Calu3 (cell line): ENCODE measurements around the gene RPGR. TPM values are rescaled to one million over a fixed set of nuclear protein-coding genes. Genes with fewer than 3 reads are reported as not detected.

Experiments
- BruUV-seq: library from RNA; stranded (reverse); fragments of 400-500 nt; replicated peaks from 2 replicates; lab custom pipeline; 2021; lab: Mats Ljungman, UMichigan
- CTCF ChIA-PET: fragments of 300-600 bp; sonication (Branson Sonifier 250); formaldehyde crosslinking; loops from one replicate; lab custom pipeline; 2022; ENCODE audit warnings: antibody characterized with exemption; lab: Charles Lee
- DNase-seq: peaks from one replicate; pipeline ENCODE4 v3.0.0; 2022
- H3K27ac Mint-ChIP-seq: one replicate; pipeline ENCODE4 v1.8.0; 2022; ENCODE audit warnings: mixed read lengths; ENCODE audit not compliant: unreplicated experiment
- H3K27me3 Mint-ChIP-seq: one replicate; pipeline ENCODE4 v1.8.0; 2022; ENCODE audit warnings: mixed read lengths; ENCODE audit not compliant: unreplicated experiment
- H3K36me3 Mint-ChIP-seq: one replicate; pipeline ENCODE4 v1.8.0; 2022; ENCODE audit warnings: mild to moderate bottlenecking, moderate library complexity, mixed read lengths; ENCODE audit not compliant: insufficient read depth, unreplicated experiment
- H3K4me1 Mint-ChIP-seq: one replicate; pipeline ENCODE4 v1.8.0; 2022; ENCODE audit warnings: mild to moderate bottlenecking, low read depth, mixed read lengths; ENCODE audit not compliant: unreplicated experiment
- H3K4me3 Mint-ChIP-seq: one replicate; pipeline ENCODE4 v1.8.0; 2022; ENCODE audit warnings: mild to moderate bottlenecking, low read depth, moderate library complexity, mixed read lengths; ENCODE audit not compliant: unreplicated experiment
- H3K9me3 Mint-ChIP-seq: one replicate; pipeline ENCODE4 v1.8.0; 2022; ENCODE audit warnings: low read depth, mixed read lengths; ENCODE audit not compliant: unreplicated experiment
- CTCF ChIP-seq: fragments of 200-600 bp; IDR thresholded peaks from one replicate; pipeline ENCODE4 v1.8.0; 2022; ENCODE audit warnings: antibody characterized with exemption; ENCODE audit not compliant: unreplicated experiment
- intact Hi-C: fragments of 100-400 bp; cut with micrococcal nuclease; formaldehyde crosslinking; loops from one replicate; pipeline ENCODE4 v1.10.0; 2022; ENCODE audit not compliant: unreplicated experiment
- total RNA-seq: library from RNA; stranded (reverse); gene quantifications from 2 replicates; pipeline ENCODE4 v1.2.3, GENCODE V29; 2022

RPGR gene
- total RNA-seq, 1 experiment from 2014 or later: 8.9 TPM

- H3K4me3 Mint-ChIP-seq: no peak overlapping the region
- no TSS peak for BruUV-seq
- intact Hi-C loops: no loop called here
- no peaks in the 10 kb centered on the region for H3K27me3 Mint-ChIP-seq
- peaks cover 9% of the 10 kb centered on the region for H3K4me1 Mint-ChIP-seq
- no peak overlapping the region for H3K27ac Mint-ChIP-seq
- no peaks in the 10 kb centered on the region for H3K36me3 Mint-ChIP-seq
- TF ChIP-seq CTCF: no peak
- no peaks in the 10 kb centered on the region for H3K9me3 Mint-ChIP-seq
- CTCF ChIA-PET: no interaction called here
- DNase-seq: no peak
Measured at GRCh38 chrX:38315186-38315585, 12.1 kb downstream of the RPGR start.

- intact Hi-C loops: no loop called here
- DNase-seq: no peak
- Mint-ChIP-seq H3K4me1 (peaks cover 2% of the 10 kb centered on the region), H3K9me3 (no peaks in the 10 kb centered on the region), H3K27ac (no peak overlapping the region), H3K4me3 (no peak overlapping the region), H3K36me3 (no peaks in the 10 kb centered on the region), H3K27me3 (no peaks in the 10 kb centered on the region)
- CTCF ChIA-PET: no interaction called here
- BruUV-seq: no TSS peak
- TF ChIP-seq CTCF: no peak
Measured at GRCh38 chrX:38313190-38313589, 14.1 kb downstream of the RPGR start.

- Mint-ChIP-seq H3K27me3 (no peaks in the 10 kb centered on the region), H3K9me3 (no peaks in the 10 kb centered on the region), H3K27ac (no peak overlapping the region), H3K4me1 (no peaks in the 10 kb centered on the region), H3K4me3 (no peak overlapping the region), H3K36me3 (no peaks in the 10 kb centered on the region)
- CTCF ChIA-PET: no interaction called here
- intact Hi-C loops: no loop called here
- no TSS peak for BruUV-seq
- TF ChIP-seq CTCF: no peak
- no peak for DNase-seq
Measured at GRCh38 chrX:38312436-38312835, 14.9 kb downstream of the RPGR start.

GRCh38 chrX:38311743-38312142 lies 15.6 kb downstream of the RPGR start:
- H3K27ac Mint-ChIP-seq: no peak overlapping the region
- CTCF ChIA-PET: no interaction called here

More at GRCh38 chrX:38311743-38312142, 15.6 kb downstream of the RPGR start:
- no peak for TF ChIP-seq CTCF
- Mint-ChIP-seq H3K9me3 (no peaks in the 10 kb centered on the region), H3K4me3 (no peak overlapping the region), H3K36me3 (no peaks in the 10 kb centered on the region), H3K4me1 (no peaks in the 10 kb centered on the region), H3K27me3 (no peaks in the 10 kb centered on the region)
- no TSS peak for BruUV-seq
- DNase-seq: no peak
- intact Hi-C loops: no loop called here
